Astrocyte (in vitro differentiated cells and primary cell): Measurements from ENCODE around the gene TRPM3.

Experiments used
- EZH2 ChIP-seq: IDR thresholded peaks from 2 replicates; pipeline ENCODE4 v1.6.1; 2012; ENCODE audit warnings: mild to moderate bottlenecking, low read length, inconsistent platforms; ENCODE audit not compliant: insufficient read depth
- TF ChIP-seq, protein P1 (sequence below): IDR thresholded peaks from 2 replicates; pipeline ENCODE4 v1.5.1; 2011; ENCODE audit warnings: low read depth, mild to moderate bottlenecking, inconsistent platforms, low read length, moderate library complexity; ENCODE audit not compliant: insufficient read depth

GRCh38 chr9:71076096-71076495 is 45.3 kb downstream of the TRPM3 start:
- TF ChIP-seq, protein P1, sequence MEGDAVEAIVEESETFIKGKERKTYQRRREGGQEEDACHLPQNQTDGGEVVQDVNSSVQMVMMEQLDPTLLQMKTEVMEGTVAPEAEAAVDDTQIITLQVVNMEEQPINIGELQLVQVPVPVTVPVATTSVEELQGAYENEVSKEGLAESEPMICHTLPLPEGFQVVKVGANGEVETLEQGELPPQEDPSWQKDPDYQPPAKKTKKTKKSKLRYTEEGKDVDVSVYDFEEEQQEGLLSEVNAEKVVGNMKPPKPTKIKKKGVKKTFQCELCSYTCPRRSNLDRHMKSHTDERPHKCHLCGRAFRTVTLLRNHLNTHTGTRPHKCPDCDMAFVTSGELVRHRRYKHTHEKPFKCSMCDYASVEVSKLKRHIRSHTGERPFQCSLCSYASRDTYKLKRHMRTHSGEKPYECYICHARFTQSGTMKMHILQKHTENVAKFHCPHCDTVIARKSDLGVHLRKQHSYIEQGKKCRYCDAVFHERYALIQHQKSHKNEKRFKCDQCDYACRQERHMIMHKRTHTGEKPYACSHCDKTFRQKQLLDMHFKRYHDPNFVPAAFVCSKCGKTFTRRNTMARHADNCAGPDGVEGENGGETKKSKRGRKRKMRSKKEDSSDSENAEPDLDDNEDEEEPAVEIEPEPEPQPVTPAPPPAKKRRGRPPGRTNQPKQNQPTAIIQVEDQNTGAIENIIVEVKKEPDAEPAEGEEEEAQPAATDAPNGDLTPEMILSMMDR, result no peak
- no peak for TF ChIP-seq EZH2
